Mesenchymal stem cell (in vitro differentiated cells and primary cell): ENCODE data around the gene RAB23.

Experiments used
- DNase-seq: peaks from one replicate; pipeline ENCODE4 v3.0.0-alpha.2; 2013
- H2AFZ ChIP-seq: one replicate; pipeline ENCODE4 v1.6.1; 2013; ENCODE audit warnings: low read depth, mild to moderate bottlenecking, control low read depth, inconsistent platforms, low read length, moderate library complexity
- H2AK5ac ChIP-seq: 2 replicates; pipeline ENCODE4 v1.6.1; 2013; ENCODE audit warnings: low read length, moderate library complexity, mild to moderate bottlenecking, inconsistent platforms; ENCODE audit not compliant: severe bottlenecking
- H2BK120ac ChIP-seq: one replicate; pipeline ENCODE4 v1.6.1; 2013; ENCODE audit warnings: low read depth, mild to moderate bottlenecking, inconsistent platforms, low read length, moderate library complexity
- H2BK12ac ChIP-seq, 2 experiments: one replicate each; pipeline ENCODE4 v1.6.1; 2013; ENCODE audit warnings: inconsistent platforms in 2 of 2, low read length in 2 of 2, mild to moderate bottlenecking in 2 of 2, moderate library complexity in 2 of 2, control low read depth in 1 of 2
- H2BK15ac ChIP-seq: one replicate; pipeline ENCODE4 v1.6.1; 2013; ENCODE audit warnings: mild to moderate bottlenecking, low read depth, inconsistent platforms; ENCODE audit not compliant: poor library complexity, severe bottlenecking
- H2BK5ac ChIP-seq: 2 replicates; pipeline ENCODE4 v1.6.1; 2013; ENCODE audit warnings: low read depth, mild to moderate bottlenecking, low read length, control low read depth, inconsistent platforms; ENCODE audit not compliant: poor library complexity, severe bottlenecking
- H3K14ac ChIP-seq, 2 experiments: one replicate each; pipeline ENCODE4 v1.6.1; 2013; ENCODE audit warnings: inconsistent platforms in 2 of 2, low read length in 2 of 2, control low read depth in 1 of 2, mild to moderate bottlenecking in 1 of 2, moderate library complexity in 1 of 2
- H3K18ac ChIP-seq, 2 experiments: one replicate each; pipeline ENCODE4 v1.6.1; 2013; ENCODE audit warnings: inconsistent platforms in 2 of 2, low read length in 2 of 2, control low read depth in 1 of 2, low read depth in 1 of 2, mild to moderate bottlenecking in 1 of 2
- H3K23ac ChIP-seq, 2 experiments: one replicate each; pipeline ENCODE4 v1.6.1; 2013; ENCODE audit warnings: inconsistent platforms in 2 of 2, low read length in 2 of 2, mild to moderate bottlenecking in 2 of 2, moderate library complexity in 2 of 2, control low read depth in 1 of 2
- H3K27ac ChIP-seq: 2 replicates; pipeline ENCODE4 v1.5.1; 2013; ENCODE audit warnings: mild to moderate bottlenecking, moderate library complexity, low read length, control low read depth, inconsistent platforms; ENCODE audit not compliant: poor library complexity, severe bottlenecking
- H3K27me3 ChIP-seq, 2 experiments: 2 replicates each; pipeline versions ENCODE4 v1.6.1 to v1.7.0; 2013; ENCODE audit warnings: low read length in 2 of 2, mild to moderate bottlenecking in 2 of 2, moderate library complexity in 2 of 2, control low read depth in 1 of 2, inconsistent platforms in 1 of 2; ENCODE audit not compliant: control insufficient read depth in 1 of 2, insufficient read depth in 1 of 2
- H3K36me3 ChIP-seq, 2 experiments: 2 replicates each; pipeline versions ENCODE4 v1.6.1 to v1.7.0; 2013; ENCODE audit warnings: low read length in 2 of 2, control low read depth in 1 of 2, inconsistent platforms in 1 of 2, low read depth in 1 of 2, mild to moderate bottlenecking in 1 of 2; ENCODE audit not compliant: insufficient read depth in 2 of 2, control insufficient read depth in 1 of 2
- H3K4ac ChIP-seq, 2 experiments: one replicate each; pipeline ENCODE4 v1.6.1; 2013; ENCODE audit warnings: inconsistent platforms in 2 of 2, low read length in 2 of 2, mild to moderate bottlenecking in 2 of 2, moderate library complexity in 2 of 2, control low read depth in 1 of 2, low read depth in 1 of 2
- H3K4me1 ChIP-seq: 2 replicates; pipeline ENCODE4 v1.6.1; 2013; ENCODE audit warnings: low read depth, low read length, control low read depth; ENCODE audit not compliant: control insufficient read depth, insufficient read depth
- H3K4me2 ChIP-seq: 2 replicates; pipeline ENCODE4 v1.6.1; 2013; ENCODE audit warnings: low read length, mild to moderate bottlenecking, inconsistent platforms; ENCODE audit not compliant: poor library complexity, severe bottlenecking
- H3K4me3 ChIP-seq, 2 experiments: 2 replicates each; pipeline versions ENCODE4 v1.5.1 to v1.7.0; 2013; ENCODE audit warnings: low read length in 2 of 2, mild to moderate bottlenecking in 2 of 2, control low read depth in 1 of 2, low read depth in 1 of 2; ENCODE audit not compliant: insufficient read depth in 1 of 2
- H3K79me1 ChIP-seq: replicated peaks from 2 replicates; pipeline ENCODE4 v1.6.1; 2013; ENCODE audit warnings: mild to moderate bottlenecking, control low read depth, low read length, inconsistent platforms; ENCODE audit not compliant: poor library complexity, severe bottlenecking
- H3K9ac ChIP-seq: 2 replicates; pipeline ENCODE4 v1.7.0; 2013; ENCODE audit warnings: mild to moderate bottlenecking, low read length, moderate library complexity
- H3K9me3 ChIP-seq: 2 replicates; pipeline ENCODE4 v1.7.0; 2013; ENCODE audit warnings: mild to moderate bottlenecking, low read length; ENCODE audit not compliant: control insufficient read depth
- H4K8ac ChIP-seq: one replicate; pipeline ENCODE4 v1.6.1; 2013; ENCODE audit warnings: inconsistent platforms, mild to moderate bottlenecking, low read length, moderate library complexity
- H4K91ac ChIP-seq: one replicate; pipeline ENCODE4 v1.6.1; 2013; ENCODE audit warnings: mild to moderate bottlenecking, low read length, inconsistent platforms
- WGBS: methylation state at CpG from one replicate; pipeline ENCODE4 v1.1.7; 2013; ENCODE audit warnings: mixed read lengths; 5-methylcytosine and 5-hydroxymethylcytosine counted together

Gene RAB23

GRCh38 chr6:57259064-57259463, 37.0 kb upstream of the RAB23 start:
- no peak overlapping the region for H3K4me2 ChIP-seq
- H3K36me3 ChIP-seq, result no peaks in the 10 kb centered on the region
- no peak overlapping the region for H4K91ac ChIP-seq
- no peak for DNase-seq
- no peak overlapping the region for H3K4me3 ChIP-seq
- no peak overlapping the region for H2BK5ac ChIP-seq
- no peak overlapping the region for H3K14ac ChIP-seq
- H2AFZ ChIP-seq, result no peak overlapping the region
- H3K9me3 ChIP-seq, result no peaks in the 10 kb centered on the region
- H2BK120ac ChIP-seq, result no peak overlapping the region
- H3K4me1 ChIP-seq, result no peaks in the 10 kb centered on the region
- H3K79me1 ChIP-seq, result no peaks in the 10 kb centered on the region
- H3K27me3 ChIP-seq, result no peaks in the 10 kb centered on the region
- no peak overlapping the region for H2AK5ac ChIP-seq
- no peak overlapping the region for H3K23ac ChIP-seq
- peak overlapping the region; percentile 32 for H4K8ac ChIP-seq
- peak overlapping the region; percentile 94 for H3K9ac ChIP-seq
- WGBS, result 92% methylated on average over 1 of the region's 2 CpGs
- H3K4ac ChIP-seq, result no peak overlapping the region
- no peak overlapping the region for H3K18ac ChIP-seq
- H2BK15ac ChIP-seq, result no peak overlapping the region
- no peak overlapping the region for H3K27ac ChIP-seq
- no peak overlapping the region for H2BK12ac ChIP-seq

- Histone ChIP-seq H3K9ac (peak overlapping the region; percentile 94), H3K4me2 (no peak overlapping the region), H3K18ac (no peak overlapping the region), H2BK5ac (no peak overlapping the region), H4K8ac (no peak overlapping the region), H3K27me3 (no peaks in the 10 kb centered on the region), H3K4me3 (peak overlapping the region in 1 of 2 experiments; percentile 68), H3K4me1 (peaks cover 1% of the 10 kb centered on the region), H2BK15ac (no peak overlapping the region), H3K9me3 (no peaks in the 10 kb centered on the region), H3K4ac (no peak overlapping the region), H2AFZ (no peak overlapping the region), H3K23ac (no peak overlapping the region), H3K79me1 (no peaks in the 10 kb centered on the region), H4K91ac (no peak overlapping the region), H3K27ac (peak overlapping the region; percentile 96), H2BK120ac (no peak overlapping the region), H2BK12ac (no peak overlapping the region), H3K36me3 (no peaks in the 10 kb centered on the region), H2AK5ac (peak overlapping the region; percentile 6), H3K14ac (no peak overlapping the region)
- peak; percentile 69 for DNase-seq
- 70% methylated on average over 10 of the region's 10 CpGs for WGBS
These were observed 35.9 kb upstream of the RAB23 start for GRCh38 chr6:57257911-57258541.

- Histone ChIP-seq H3K4me2 (no peak overlapping the region), H3K4me3 (no peak overlapping the region), H3K4ac (no peak overlapping the region), H2AK5ac (no peak overlapping the region), H3K9me3 (no peaks in the 10 kb centered on the region), H3K27ac (no peak overlapping the region), H4K91ac (no peak overlapping the region), H3K79me1 (no peaks in the 10 kb centered on the region), H2BK12ac (no peak overlapping the region), H3K36me3 (no peaks in the 10 kb centered on the region), H3K18ac (no peak overlapping the region), H3K14ac (no peak overlapping the region), H2BK15ac (no peak overlapping the region), H2BK5ac (no peak overlapping the region), H3K9ac (peak overlapping the region; percentile 94), H3K23ac (no peak overlapping the region), H2AFZ (no peak overlapping the region), H4K8ac (no peak overlapping the region), H3K4me1 (peaks cover 3% of the 10 kb centered on the region), H2BK120ac (no peak overlapping the region), H3K27me3 (no peaks in the 10 kb centered on the region)
- 75% methylated on average over 1 of the region's 1 CpG for WGBS
- DNase-seq, result peak; percentile 80
These were observed 34.4 kb upstream of the RAB23 start for GRCh38 chr6:57256541-57256940.

- H2BK5ac ChIP-seq, result no peak overlapping the region
- H3K4me1 ChIP-seq, result peaks cover 3% of the 10 kb centered on the region
- no peak overlapping the region for H2AK5ac ChIP-seq
- H3K79me1 ChIP-seq, result no peaks in the 10 kb centered on the region
- H3K27ac ChIP-seq, result no peak overlapping the region
- H3K36me3 ChIP-seq, result no peaks in the 10 kb centered on the region
- no peak overlapping the region for H2AFZ ChIP-seq
- H2BK15ac ChIP-seq, result no peak overlapping the region
- peak; percentile 33 for DNase-seq
- no peak overlapping the region for H3K9ac ChIP-seq
- H2BK12ac ChIP-seq, result no peak overlapping the region
- H3K27me3 ChIP-seq, result no peaks in the 10 kb centered on the region
- H3K4me3 ChIP-seq, result no peak overlapping the region
- WGBS, result 100% methylated on average over 1 of the region's 4 CpGs
- H3K18ac ChIP-seq, result no peak overlapping the region
- no peaks in the 10 kb centered on the region for H3K9me3 ChIP-seq
- H3K4me2 ChIP-seq, result no peak overlapping the region
- no peak overlapping the region for H3K4ac ChIP-seq
- no peak overlapping the region for H4K91ac ChIP-seq
- no peak overlapping the region for H4K8ac ChIP-seq
- H3K14ac ChIP-seq, result no peak overlapping the region
- no peak overlapping the region for H3K23ac ChIP-seq
- no peak overlapping the region for H2BK120ac ChIP-seq
These were observed 33.5 kb upstream of the RAB23 start for GRCh38 chr6:57255451-57256169.
